DMS 273 treated with DMSO at 0.1 percent for 48 hours (cell line): ENCODE results near the gene FDCSP.
"Not testable (repeated sequence)": the region's sequence is repeated elsewhere in the genome, so short reads cannot be mapped to it uniquely, and the experiment has no call there.

Source experiments
- DNase-seq: peaks from one replicate; lab custom pipeline; 2025; lab: John Stamatoyannopoulos, UW

FDCSP gene

GRCh38 chr4:70239131-70239883 is 13.4 kb downstream of the FDCSP start:
- no peak for DNase-seq

- DNase-seq: no peak
Observed at GRCh38 chr4:70239884-70240591, 14.1 kb downstream of the FDCSP start.

- DNase-seq: not testable (repeated sequence)
Observed at GRCh38 chr4:70242297-70242696, 16.4 kb downstream of the FDCSP start, which contains the start of gene CSN3. TSS of gene CSN3 (plus strand) at chr4:70242597. CDS start at chr4:70244820, 2,223 bp downstream.

- no peak for DNase-seq
Observed at GRCh38 chr4:70243091-70243490, 17.2 kb downstream of the FDCSP start.

GRCh38 chr4:70251250-70251944 is 25.5 kb downstream of the FDCSP start:
- no peak for DNase-seq

- DNase-seq: no peak
Observed at GRCh38 chr4:70251945-70252277, 26.0 kb downstream of the FDCSP start.

GRCh38 chr4:70269674-70270073 is 43.8 kb downstream of the FDCSP start:
- no peak for DNase-seq

- DNase-seq: no peak
Observed at GRCh38 chr4:70277121-70277520, 51.2 kb downstream of the FDCSP start.

- no peak for DNase-seq
Observed at GRCh38 chr4:70280567-70280966, 54.6 kb downstream of the FDCSP start.
